Testis (tissue), 2 donors: ENCODE measurements around the gene GDPD5.

Experiments used
- CTCF ChIP-seq, 3 experiments: fragments of 450-650 bp in 2 of 3; fragments of 200-600 bp in 1 of 3; sonication (generic) in 1 of 3; IDR thresholded peaks; one replicate each; pipeline ENCODE4 v1.5.1; 2016 to 2019; ENCODE audit warnings: antibody characterized with exemption in 3 of 3, mild to moderate bottlenecking in 2 of 3, moderate library complexity in 1 of 3
- POLR2A ChIP-seq: fragments of 450-650 bp; IDR thresholded peaks from one replicate; pipeline ENCODE4 v1.6.1; 2017; ENCODE audit warnings: antibody characterized with exemption, mild to moderate bottlenecking, moderate library complexity

DNA sequence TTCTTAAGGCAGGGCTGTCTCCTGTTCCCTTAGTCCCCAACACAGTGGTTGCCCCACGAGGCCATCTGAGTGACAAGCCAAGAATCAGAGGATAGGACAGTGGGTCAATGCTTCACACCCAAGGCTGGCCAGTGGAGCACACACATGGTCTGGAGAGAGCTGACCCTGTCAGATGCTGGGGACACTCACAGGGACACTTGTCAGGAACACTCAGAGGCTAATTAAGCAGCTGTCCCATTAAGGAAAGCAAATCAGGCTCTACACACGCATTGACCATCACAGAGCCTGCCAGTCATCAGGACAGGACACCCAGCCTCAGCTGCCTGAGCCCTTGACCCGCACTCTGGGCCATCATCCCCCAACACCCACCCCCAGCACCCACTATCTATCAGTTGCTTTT, 18.2 kb downstream of the GDPD5 start:
- TF ChIP-seq CTCF (IDR thresholded peaks at IDR 0.05) (no peak), POLR2A (no peak)
